Epidermal melanocyte (primary cell): Measurements from ENCODE around the gene PTGIS.

Source experiments
- DNase-seq: peaks from one replicate; pipeline ENCODE4 v3.0.0; 2011; ENCODE audit warnings: low spot score; ENCODE audit not compliant: insufficient read length

Gene PTGIS

DNA sequence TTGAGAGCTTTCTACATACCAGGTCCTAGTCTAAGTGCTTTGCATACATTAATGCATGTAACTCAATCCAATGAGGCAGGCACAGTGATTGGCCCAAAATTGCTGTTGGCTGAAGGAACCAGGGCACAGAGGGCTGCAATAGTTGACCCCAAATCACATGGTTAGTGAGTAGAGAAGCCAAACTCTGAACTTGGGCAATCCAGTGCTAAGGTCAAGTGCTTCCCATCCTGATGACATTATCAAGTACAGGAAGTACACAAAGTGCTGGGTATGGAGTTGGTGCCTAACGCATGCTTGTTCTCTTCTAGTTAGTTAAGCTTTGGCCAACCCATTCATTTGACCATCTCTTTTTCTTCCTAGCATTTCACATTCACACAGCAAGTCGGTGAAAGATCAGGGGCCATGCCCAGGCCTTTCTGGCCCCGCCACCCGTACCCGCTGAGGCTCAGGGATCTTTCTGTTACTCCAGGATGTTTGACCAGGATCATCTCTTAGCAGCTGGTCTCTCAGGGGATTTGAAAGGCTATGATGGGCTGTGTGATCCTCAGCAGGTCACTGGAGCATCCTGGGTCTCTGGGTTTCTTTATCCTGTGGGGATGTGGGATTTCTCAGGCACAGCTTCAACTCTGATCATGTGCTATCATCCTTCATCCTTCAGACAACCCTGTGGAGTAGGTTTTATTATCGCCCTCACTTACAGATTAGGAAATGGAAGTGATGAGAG is 92.5 kb downstream of the PTGIS start:
- DNase-seq: no peak

DNA sequence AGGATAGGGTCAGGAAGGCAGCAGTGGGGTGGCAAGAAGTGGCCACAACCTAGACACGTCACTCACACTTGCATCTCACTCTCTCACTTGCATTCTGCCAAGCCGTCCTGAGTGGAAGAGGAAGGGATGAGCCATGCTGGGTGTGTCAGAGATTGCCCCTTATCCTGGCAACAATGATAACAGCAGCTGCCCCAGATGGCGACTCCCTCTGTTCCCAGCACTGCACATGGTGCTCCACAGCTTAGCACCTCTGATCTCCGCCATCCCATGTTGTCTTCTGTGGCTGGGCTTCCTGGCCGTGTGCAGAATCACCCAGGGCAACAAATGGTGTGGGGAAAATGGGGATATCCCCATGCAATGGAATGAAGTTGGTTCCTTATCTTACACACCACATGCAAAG is 96.5 kb downstream of the PTGIS start:
- no peak for DNase-seq

DNA sequence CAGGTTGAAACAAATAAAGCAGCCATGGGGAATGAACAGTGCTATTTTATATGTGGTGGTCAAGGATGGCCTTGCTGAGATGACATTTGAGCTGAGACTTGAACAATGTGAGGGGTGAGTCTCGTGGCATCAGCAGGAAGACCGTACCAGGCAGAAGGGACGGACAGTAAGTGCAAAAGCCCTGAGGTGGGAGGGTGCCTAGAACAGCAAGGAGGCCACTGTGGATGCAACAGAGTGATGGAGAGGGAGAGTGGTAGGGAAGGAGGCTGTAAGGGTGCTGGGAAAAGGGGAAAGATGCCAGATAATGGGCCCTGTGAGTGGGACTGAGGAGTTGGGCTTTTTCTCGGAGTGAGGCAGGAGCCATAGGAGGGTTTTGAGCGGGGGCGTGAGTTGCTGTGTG is 97.0 kb downstream of the PTGIS start:
- DNase-seq: no peak

DNA sequence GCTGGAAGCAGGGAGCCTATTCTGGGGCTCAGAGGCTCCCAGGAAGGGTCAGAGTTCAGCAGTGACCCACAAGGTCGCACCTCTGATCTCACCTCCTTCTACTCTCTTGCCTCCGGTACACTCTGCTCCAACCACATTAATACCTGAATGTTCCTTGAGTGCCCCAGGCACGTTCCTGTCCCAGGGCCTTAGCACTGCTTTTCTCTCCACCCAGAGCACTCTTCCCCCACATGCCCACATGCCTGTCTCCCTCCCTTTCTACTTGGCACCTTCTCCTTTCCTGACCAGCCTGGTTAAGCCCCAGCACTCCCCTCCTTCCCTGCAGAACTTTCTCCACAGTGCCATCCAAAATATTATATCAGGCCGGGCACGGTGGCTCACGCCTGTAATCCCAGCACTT is 98.9 kb downstream of the PTGIS start:
- no peak for DNase-seq

DNA sequence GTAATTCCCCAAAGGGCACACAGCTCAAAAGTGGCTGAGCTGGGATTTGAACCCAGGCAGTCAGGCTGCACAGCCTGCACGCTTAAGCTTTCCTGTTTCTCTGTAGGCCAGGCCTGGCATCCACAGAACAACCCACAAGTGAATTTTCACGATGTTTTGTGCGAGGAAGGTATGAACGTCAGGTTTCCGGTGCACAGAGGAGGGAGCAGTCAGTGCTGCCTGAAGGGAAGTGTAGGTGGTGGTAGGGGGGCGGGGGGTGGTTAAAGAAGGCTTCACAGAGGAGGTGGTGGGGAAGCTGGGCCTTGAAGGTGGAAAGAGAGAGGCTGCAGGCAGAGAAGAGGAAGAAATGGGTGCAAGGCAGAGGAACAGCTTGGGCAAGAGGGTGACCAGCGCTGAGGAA is 99.5 kb downstream of the PTGIS start:
- no peak for DNase-seq

DNA sequence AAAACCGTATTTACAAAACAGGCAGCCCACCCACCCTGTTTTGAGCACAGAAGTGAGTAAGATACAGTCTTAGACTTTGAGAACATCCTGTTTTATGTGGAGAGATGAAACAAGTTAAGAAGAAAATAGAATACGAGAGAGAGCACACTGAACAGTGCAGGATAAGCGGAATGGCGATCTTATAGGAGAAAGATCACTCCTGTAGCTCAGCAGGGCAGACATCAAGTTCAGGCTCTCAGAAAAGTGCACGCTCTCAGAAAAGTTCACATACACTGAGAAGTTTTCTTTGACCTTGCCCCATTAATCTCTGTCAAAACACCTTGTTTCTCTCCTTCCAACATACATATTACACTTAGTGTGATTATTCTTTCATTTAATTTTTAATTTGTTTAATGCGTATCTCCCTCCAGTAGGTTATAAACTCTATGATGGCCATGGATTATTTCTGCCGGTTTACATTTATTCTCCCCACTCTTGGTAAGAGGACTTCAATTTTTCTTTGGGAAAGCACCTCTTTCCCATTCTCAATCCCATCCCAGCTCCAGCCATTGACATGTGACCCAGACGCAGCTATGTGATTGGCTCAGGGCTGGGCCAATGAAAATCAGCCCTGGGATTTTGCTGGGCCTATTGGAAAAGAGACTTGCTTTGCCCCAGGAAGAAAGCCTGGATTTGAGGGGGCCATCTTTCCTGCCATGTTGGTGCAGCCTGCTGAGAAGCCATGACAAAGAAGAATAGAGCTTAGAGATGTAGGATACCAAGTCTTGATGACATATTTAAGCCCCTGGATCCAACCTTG is 101.6 kb downstream of the PTGIS start:
- no peak for DNase-seq

DNA sequence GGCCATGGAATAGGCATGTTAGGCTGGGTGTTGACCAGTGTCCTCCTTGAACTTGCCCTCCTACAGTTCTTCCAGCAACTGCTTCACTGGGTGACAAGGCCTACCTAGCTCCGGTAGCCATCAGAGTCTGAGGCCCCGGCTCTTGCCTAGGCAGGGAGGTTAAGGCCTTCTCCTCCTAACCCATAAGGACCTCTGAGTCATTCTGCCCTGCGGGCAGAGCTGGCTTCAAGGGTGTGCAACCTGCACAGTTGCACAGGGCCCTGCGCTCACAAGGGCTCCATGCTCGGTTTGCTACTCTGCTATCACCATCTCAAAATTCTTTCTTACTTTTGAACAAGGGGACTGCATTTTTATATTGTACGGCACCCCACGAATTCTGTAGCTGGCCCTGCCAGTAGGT is 103.4 kb downstream of the PTGIS start:
- DNase-seq: no peak

DNA sequence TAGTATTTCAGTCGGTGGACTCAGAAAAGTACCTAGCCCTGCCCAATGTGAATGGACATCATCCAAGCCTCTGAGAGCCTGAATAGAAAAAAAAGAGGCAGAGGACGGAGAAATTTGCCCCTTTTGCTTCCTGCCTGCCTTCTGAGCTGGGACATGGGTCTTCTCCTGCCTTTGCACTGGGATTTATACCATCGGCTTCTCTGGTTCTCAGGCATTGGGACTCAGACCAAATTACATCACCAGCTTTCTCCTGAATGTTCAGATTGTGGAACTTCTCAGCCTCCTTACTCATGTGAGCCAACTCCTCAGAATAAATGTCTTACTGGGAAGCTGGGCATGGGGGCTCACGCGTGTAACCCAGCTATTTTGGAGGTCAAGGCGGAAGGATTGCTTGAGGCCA is 105.3 kb downstream of the PTGIS start:
- no peak for DNase-seq

DNA sequence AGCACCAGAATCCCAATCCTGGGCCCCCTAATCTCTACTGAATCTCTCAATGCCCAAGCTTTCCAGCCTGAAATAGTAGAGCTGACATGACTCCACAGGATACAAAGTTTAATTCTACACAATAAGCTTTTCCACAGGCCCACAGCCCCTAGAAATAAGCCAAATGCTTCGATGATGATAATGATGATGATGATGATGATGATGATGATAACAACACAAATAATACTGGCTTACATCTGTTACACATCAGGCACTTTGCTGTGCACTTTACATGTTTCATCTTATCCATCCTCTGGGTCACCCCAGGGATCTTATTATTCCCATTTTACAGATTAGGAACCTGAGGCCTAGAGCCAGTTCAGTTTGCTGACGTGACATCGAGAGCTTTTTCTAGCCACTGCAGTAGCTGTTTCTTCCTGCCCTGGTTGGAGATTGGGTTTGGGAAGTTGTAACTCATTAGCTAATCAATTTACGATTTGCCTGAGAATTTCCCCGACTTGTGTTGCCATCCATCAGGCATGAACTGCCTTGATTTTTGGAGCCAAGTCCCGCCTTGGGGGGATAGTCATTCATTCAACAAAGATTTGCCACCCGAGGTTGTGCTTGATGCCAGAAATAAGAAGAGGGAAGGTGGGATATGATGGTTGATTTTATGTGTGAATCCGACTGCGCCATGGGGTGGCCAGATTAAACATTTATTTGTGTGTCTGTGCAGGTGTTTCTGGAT is 105.9 kb downstream of the PTGIS start:
- DNase-seq: no peak

DNA sequence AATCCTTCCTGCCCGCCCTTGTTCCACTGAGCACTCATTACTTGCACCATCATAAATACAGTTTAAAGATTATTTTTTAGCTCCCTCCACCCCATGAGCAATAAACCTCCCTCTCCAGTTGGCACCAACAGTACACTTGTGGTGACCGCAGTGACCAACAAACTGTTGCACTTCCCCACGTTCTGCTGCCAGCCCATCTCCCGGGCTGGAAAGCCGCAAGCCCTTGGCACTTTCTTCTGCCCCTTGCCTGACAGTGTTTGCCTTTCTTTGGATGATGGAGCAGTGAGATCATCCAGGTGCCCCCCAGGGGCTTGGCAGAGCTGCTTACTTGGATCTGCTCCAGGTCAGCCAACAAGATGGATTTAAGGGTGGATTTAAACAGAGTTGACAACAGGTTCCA is 107.0 kb downstream of the PTGIS start:
- no peak for DNase-seq

DNA sequence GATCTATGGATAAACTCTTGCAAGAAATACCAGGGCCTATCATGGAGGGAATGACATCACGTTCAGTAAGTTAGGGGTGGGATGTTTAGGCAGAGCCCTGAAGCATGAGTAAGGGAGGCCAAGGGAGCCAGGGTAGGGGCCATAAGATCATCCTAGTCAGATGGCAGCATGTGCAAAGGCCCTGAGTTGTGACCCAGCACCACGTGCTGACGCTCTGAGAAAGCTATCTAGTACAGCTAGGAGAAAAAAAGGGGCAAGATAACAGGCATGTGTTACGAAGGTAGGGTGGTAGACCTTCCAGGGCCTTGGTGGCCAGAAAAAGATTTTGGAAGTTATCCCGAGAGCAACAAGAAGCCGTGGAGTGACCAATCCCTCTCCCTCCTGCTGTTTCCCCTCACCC is 107.8 kb downstream of the PTGIS start:
- DNase-seq: no peak

DNA sequence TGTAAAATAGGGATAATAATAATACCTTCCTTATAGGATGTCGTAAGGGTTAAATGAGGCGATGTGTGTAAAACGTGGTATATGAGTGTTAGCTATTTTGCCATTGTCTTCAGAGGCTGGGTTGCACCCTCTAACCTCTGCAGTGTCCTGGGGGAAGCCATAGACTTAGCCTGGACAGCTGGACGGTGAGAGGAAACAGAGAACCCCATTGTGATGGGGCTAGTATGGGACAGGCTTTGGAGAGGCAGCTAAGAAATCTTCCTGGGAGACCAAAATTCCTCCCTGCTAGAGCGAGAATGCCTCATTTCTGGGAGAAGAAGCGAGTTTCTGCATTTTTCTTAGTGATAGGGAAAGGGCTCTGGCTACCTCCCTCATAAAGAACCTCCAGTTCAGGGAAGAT is 108.3 kb downstream of the PTGIS start:
- DNase-seq: no peak

DNA sequence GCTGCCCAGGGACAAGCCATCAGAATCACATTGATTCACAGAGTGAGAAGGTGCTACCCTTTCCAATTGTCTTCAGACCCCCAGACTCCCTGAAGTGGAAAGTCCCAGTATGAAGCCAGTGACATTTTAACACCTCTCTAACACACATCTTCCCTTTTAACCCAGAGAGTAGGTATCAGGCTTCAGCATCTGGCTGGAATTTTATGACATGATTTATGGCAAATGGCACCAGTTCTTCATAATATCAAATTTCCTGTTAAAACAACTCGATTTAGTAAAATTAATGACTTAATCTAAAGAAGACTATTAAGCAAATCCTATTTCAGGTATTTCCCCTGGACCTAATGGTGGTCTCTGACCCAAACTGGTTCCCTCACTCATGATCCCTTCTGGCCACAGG is 110.5 kb downstream of the PTGIS start:
- DNase-seq: no peak

DNA sequence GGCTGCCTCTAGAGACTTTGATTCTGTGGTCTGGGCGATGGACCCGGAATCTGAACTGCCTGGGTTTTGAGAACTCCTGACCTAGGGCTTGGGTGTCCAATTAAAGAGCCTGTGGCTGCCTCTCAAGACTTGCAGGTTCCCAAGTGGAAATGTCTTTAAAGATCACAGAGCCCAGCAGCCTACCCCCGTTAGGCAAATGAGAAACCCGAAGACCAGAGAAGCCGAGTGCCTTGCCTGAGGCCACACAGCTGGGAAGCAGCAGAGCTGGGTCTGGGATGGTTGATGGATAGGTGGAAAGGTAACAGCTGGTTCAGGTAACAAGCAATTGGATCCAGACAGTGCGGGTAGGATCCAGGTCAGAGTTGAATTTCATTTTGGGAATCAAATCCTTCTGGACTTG is 111.3 kb downstream of the PTGIS start:
- DNase-seq: no peak

DNA sequence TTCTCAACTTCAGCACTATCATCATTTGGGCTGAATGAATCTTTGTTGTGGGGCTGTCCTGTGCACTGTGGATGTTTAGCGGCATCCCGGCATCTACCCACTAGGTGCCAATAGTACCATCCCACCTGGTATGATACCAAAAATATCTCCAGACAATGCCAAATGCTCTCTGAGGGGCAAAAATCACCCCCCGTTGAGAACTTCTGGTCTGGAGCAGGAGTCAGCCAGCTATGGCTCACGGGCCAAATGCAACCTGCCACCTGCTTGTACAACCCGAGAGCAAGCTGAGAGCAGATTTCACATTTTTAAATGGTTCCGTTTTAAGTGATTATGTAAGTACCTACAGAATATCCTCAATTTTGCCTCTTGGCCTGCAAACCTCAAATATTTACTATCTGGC is 112.2 kb downstream of the PTGIS start:
- DNase-seq: no peak
